ENCODE results near the gene FER.
"Not testable (repeated sequence)": the region's sequence is repeated elsewhere in the genome, so short reads cannot be mapped to it uniquely, and the experiment has no call there.

The FER gene

GRCh38 chr5:109050321-109050720, 302.6 kb downstream of the FER start:
- DNase-seq: not testable (repeated sequence)

- DNase-seq: not testable (repeated sequence)
Observed at GRCh38 chr5:109052216-109052615, 304.5 kb downstream of the FER start.

GRCh38 chr5:109053995-109054417, 306.3 kb downstream of the FER start:
- DNase-seq: no peak

GRCh38 chr5:109060378-109061025, 312.8 kb downstream of the FER start:
- no peak for DNase-seq

GRCh38 chr5:109062664-109063063, 315.0 kb downstream of the FER start:
- DNase-seq: no peak

- no peak for DNase-seq
Observed at GRCh38 chr5:109063223-109063622, 315.5 kb downstream of the FER start.

- DNase-seq: no peak
Observed at GRCh38 chr5:109076741-109077140, 329.0 kb downstream of the FER start.

- DNase-seq: no peak
Observed at GRCh38 chr5:109078448-109078847, 330.8 kb downstream of the FER start.

- no peak for DNase-seq
Observed at GRCh38 chr5:109080481-109080880, 332.8 kb downstream of the FER start.

GRCh38 chr5:109080896-109081295, 333.2 kb downstream of the FER start:
- no peak for DNase-seq

GRCh38 chr5:109083937-109084336, 336.2 kb downstream of the FER start:
- DNase-seq: no peak

GRCh38 chr5:109089191-109089590, 341.5 kb downstream of the FER start:
- DNase-seq: no peak

- no peak for DNase-seq
Observed at GRCh38 chr5:109099081-109099480, 351.4 kb downstream of the FER start.

- no peak for DNase-seq
Observed at GRCh38 chr5:109100971-109101370, 353.3 kb downstream of the FER start.

- DNase-seq: no peak
Observed at GRCh38 chr5:109102096-109102690, 354.5 kb downstream of the FER start.

- no peak for DNase-seq
Observed at GRCh38 chr5:109105631-109106267, 358.1 kb downstream of the FER start.

GRCh38 chr5:109111680-109112079, 364.0 kb downstream of the FER start:
- DNase-seq: no peak

GRCh38 chr5:109113608-109114007, 365.9 kb downstream of the FER start:
- DNase-seq: no peak

GRCh38 chr5:109121225-109121624, 373.5 kb downstream of the FER start:
- DNase-seq: no peak

- peak; percentile 4 for DNase-seq
Observed at GRCh38 chr5:109125755-109126429, 378.2 kb downstream of the FER start.

GRCh38 chr5:109126481-109126880, 378.8 kb downstream of the FER start:
- DNase-seq: peak; percentile 4

GRCh38 chr5:109136906-109137305, 389.2 kb downstream of the FER start:
- DNase-seq: no peak

All from NCI-H510A treated with DMSO at 0.1 percent for 48 hours (cell line).